Thoracic aorta (tissue), 2 donors: ENCODE data around the gene EPM2A. TPM values are rescaled to one million over a fixed set of nuclear protein-coding genes. Genes with fewer than 3 reads are reported as not detected.

Source experiments
- ATAC-seq: fragments of 150-250 bp; one replicate; pipeline ENCODE4 v1.8.0; 2017; ENCODE audit warnings: low read depth; ENCODE audit not compliant: insufficient number of reproducible peaks, low FRiP score
- DNase-seq: peaks from one replicate; pipeline ENCODE4 v3.0.0-alpha.2; 2020; ENCODE audit warnings: low spot score
- H3K27ac ChIP-seq, 2 donors: fragments of 200-600 bp; sonication (generic); 1 replicate in 1 of 2; 2 replicates in 1 of 2; pipeline ENCODE4 v1.5.1; 2016; ENCODE audit warnings: mild to moderate bottlenecking in 2 of 2, moderate library complexity in 2 of 2
- H3K27me3 ChIP-seq: fragments of 200-600 bp; sonication (generic); replicated peaks from 2 replicates; pipeline ENCODE4 v1.6.0; 2016; ENCODE audit warnings: mild to moderate bottlenecking; ENCODE audit not compliant: insufficient read depth
- H3K36me3 ChIP-seq: fragments of 200-600 bp; sonication (generic); one replicate; pipeline ENCODE4 v1.5.1; 2016
- H3K4me1 ChIP-seq, 2 donors: fragments of 200-600 bp; sonication (generic); 1 replicate in 1 of 2; 2 replicates in 1 of 2; pipeline versions ENCODE4 v1.5.1 to v1.6.0; 2016; ENCODE audit warnings: low read depth in 2 of 2, mild to moderate bottlenecking in 1 of 2; ENCODE audit not compliant: control insufficient read depth in 1 of 2
- H3K4me3 ChIP-seq: fragments of 200-600 bp; sonication (generic); 2 replicates; pipeline ENCODE4 v1.5.1; 2016; ENCODE audit warnings: mild to moderate bottlenecking
- H3K9me3 ChIP-seq: fragments of 200-600 bp; sonication (generic); 2 replicates; pipeline ENCODE4 v1.5.1; 2016
- total RNA-seq, 2 donors: library from RNA; depleted of rRNA; stranded (reverse); fragments of >200 nt; gene quantifications; one replicate each; pipeline versions ENCODE4 v1.1.0 to v1.2.3, GENCODE V29; 2016
- TF ChIP-seq, protein P1 (sequence below): fragments of 200-600 bp; sonication (generic); IDR thresholded peaks from one replicate; pipeline ENCODE4 v1.5.1; 2019; ENCODE audit warnings: antibody characterized with exemption

EPM2A gene
- total RNA-seq, 2 donors from 2014 or later: 26.5 to 45.4 TPM

GRCh38 chr6:145668844-145669243, 66.5 kb downstream of the EPM2A start:
- Histone ChIP-seq H3K9me3 (no peaks in the 10 kb centered on the region), H3K36me3 (no peaks in the 10 kb centered on the region), H3K4me1 (peaks cover 7 to 18% of the 10 kb centered on the region in 2 donors), H3K27me3 (no peaks in the 10 kb centered on the region), H3K27ac (no peak overlapping the region), H3K4me3 (no peak overlapping the region)
- no peak for ATAC-seq
- TF ChIP-seq, protein P1, sequence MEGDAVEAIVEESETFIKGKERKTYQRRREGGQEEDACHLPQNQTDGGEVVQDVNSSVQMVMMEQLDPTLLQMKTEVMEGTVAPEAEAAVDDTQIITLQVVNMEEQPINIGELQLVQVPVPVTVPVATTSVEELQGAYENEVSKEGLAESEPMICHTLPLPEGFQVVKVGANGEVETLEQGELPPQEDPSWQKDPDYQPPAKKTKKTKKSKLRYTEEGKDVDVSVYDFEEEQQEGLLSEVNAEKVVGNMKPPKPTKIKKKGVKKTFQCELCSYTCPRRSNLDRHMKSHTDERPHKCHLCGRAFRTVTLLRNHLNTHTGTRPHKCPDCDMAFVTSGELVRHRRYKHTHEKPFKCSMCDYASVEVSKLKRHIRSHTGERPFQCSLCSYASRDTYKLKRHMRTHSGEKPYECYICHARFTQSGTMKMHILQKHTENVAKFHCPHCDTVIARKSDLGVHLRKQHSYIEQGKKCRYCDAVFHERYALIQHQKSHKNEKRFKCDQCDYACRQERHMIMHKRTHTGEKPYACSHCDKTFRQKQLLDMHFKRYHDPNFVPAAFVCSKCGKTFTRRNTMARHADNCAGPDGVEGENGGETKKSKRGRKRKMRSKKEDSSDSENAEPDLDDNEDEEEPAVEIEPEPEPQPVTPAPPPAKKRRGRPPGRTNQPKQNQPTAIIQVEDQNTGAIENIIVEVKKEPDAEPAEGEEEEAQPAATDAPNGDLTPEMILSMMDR: no peak
- DNase-seq: no peak

- H3K4me1 ChIP-seq: peaks cover 0 to 7% of the 10 kb centered on the region in 2 donors
- H3K9me3 ChIP-seq: no peaks in the 10 kb centered on the region
- TF ChIP-seq, protein P1: no peak
- no peaks in the 10 kb centered on the region for H3K36me3 ChIP-seq
- no peaks in the 10 kb centered on the region for H3K27me3 ChIP-seq
- no peak overlapping the region for H3K27ac ChIP-seq
- H3K4me3 ChIP-seq: no peak overlapping the region
- DNase-seq (no peak), ATAC-seq (no peak)
These were observed 74.6 kb downstream of the EPM2A start for GRCh38 chr6:145660676-145661075.

- ATAC-seq: no peak
These were observed 79.2 kb downstream of the EPM2A start for GRCh38 chr6:145656128-145656527.

GRCh38 chr6:145652572-145652971, 82.7 kb downstream of the EPM2A start:
- no peak overlapping the region for H3K27ac ChIP-seq
- H3K4me1 ChIP-seq: no peaks in the 10 kb centered on the region
- H3K36me3 ChIP-seq: no peaks in the 10 kb centered on the region
- no peaks in the 10 kb centered on the region for H3K27me3 ChIP-seq
- DNase-seq: no peak
- ATAC-seq: no peak
- TF ChIP-seq, protein P1: no peak
- H3K4me3 ChIP-seq: no peak overlapping the region
- no peaks in the 10 kb centered on the region for H3K9me3 ChIP-seq

More at GRCh38 chr6:145656128-145656527, 79.2 kb downstream of the EPM2A start:
- Histone ChIP-seq H3K27ac (peak overlapping the region in 1 of 2 donors; percentile 38), H3K9me3 (no peaks in the 10 kb centered on the region), H3K4me3 (no peak overlapping the region), H3K27me3 (no peaks in the 10 kb centered on the region), H3K36me3 (no peaks in the 10 kb centered on the region), H3K4me1 (peaks cover 0 to 7% of the 10 kb centered on the region in 2 donors)
- no peak for DNase-seq
- TF ChIP-seq, protein P1: no peak

DNA sequence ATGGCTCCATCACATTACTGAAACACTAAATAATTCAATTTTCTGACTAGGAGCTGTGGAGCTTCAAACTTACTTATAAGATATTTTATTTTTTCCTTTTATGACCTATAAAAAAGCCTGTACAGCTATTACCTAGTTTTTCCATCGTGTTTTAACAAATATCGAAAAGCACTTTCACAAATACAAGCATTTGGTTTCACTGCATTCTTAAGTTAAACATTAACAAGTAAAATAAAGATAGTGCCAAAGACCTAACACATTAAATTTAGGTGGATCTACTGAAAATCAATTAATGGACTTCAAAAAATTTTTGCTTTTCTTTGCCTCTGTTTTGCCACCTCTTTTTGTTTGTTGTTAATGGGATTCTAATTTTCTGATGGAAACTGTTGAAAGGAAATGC, 83.3 kb downstream of the EPM2A start:
- DNase-seq (no peak), ATAC-seq (no peak)
- Histone ChIP-seq H3K4me3 (no peak overlapping the region), H3K27ac (no peak overlapping the region), H3K27me3 (no peaks in the 10 kb centered on the region), H3K4me1 (no peaks in the 10 kb centered on the region), H3K36me3 (no peaks in the 10 kb centered on the region), H3K9me3 (no peaks in the 10 kb centered on the region)
- TF ChIP-seq, protein P1: no peak
